ENCODE data around the gene RGS9BP.
"Not testable (repeated sequence)": the region's sequence is repeated elsewhere in the genome, so short reads cannot be mapped to it uniquely, and the experiment has no call there.

RGS9BP gene

GRCh38 chr19:32671883-32672593 is 3.6 kb upstream of the RGS9BP start:
- no peak for DNase-seq (ENCODE audit: low spot score)

GRCh38 chr19:32672841-32673240 is 2.8 kb upstream of the RGS9BP start:
- no peak for DNase-seq (ENCODE audit: low spot score)

GRCh38 chr19:32673573-32673972 is 2.1 kb upstream of the RGS9BP start:
- no peak for DNase-seq (ENCODE audit: low spot score)

- DNase-seq (ENCODE audit: low spot score), result no peak
Observed at GRCh38 chr19:32674153-32674930, 1.3 kb upstream of the RGS9BP start.

GRCh38 chr19:32674931-32675719 is 523 bp upstream of the RGS9BP start, which contains the start of gene ANKRD27:
Gene ANKRD27, minus strand, starts transcription at chr19:32675180. Its CDS starts 16,165 bp downstream, at chr19:32659015.
- peak; percentile 96 for DNase-seq (ENCODE audit: low spot score)

GRCh38 chr19:32676186-32676894 is 692 bp downstream of the RGS9BP start:
- DNase-seq (ENCODE audit: low spot score), result no peak

- no peak for DNase-seq (ENCODE audit: low spot score)
Observed at GRCh38 chr19:32676895-32677359, 1.3 kb downstream of the RGS9BP start.

GRCh38 chr19:32677657-32678056 is 2.0 kb downstream of the RGS9BP start:
- no peak for DNase-seq (ENCODE audit: low spot score)

GRCh38 chr19:32680986-32681385 is 5.3 kb downstream of the RGS9BP start:
- no peak for DNase-seq (ENCODE audit: low spot score)

GRCh38 chr19:32682317-32682716 is 6.7 kb downstream of the RGS9BP start:
- no peak for DNase-seq (ENCODE audit: low spot score)

- no peak for DNase-seq (ENCODE audit: low spot score)
Observed at GRCh38 chr19:32686847-32687475, 11.3 kb downstream of the RGS9BP start.

- no peak for DNase-seq (ENCODE audit: low spot score)
Observed at GRCh38 chr19:32687681-32688080, 12.0 kb downstream of the RGS9BP start.

- no peak for DNase-seq (ENCODE audit: low spot score)
Observed at GRCh38 chr19:32688311-32688710, 12.7 kb downstream of the RGS9BP start.

GRCh38 chr19:32691291-32691951 is 15.8 kb downstream of the RGS9BP start, which contains the start of gene NUDT19:
Gene NUDT19, plus strand, starts transcription at chr19:32691821. Its CDS starts 140 bp downstream, at chr19:32691961.
- peak; percentile 85 for DNase-seq (ENCODE audit: low spot score)

GRCh38 chr19:32691952-32692726 is 16.5 kb downstream of the RGS9BP start:
- peak; percentile 47 for DNase-seq (ENCODE audit: low spot score)

GRCh38 chr19:32692727-32693061 is 17.0 kb downstream of the RGS9BP start:
- no peak for DNase-seq (ENCODE audit: low spot score)

- not testable (repeated sequence) for DNase-seq (ENCODE audit: low spot score)
Observed at GRCh38 chr19:32693151-32694108, 17.8 kb downstream of the RGS9BP start.

GRCh38 chr19:32694316-32694715 is 18.7 kb downstream of the RGS9BP start:
- DNase-seq (ENCODE audit: low spot score), result not testable (repeated sequence)

GRCh38 chr19:32694851-32695250 is 19.2 kb downstream of the RGS9BP start:
- DNase-seq (ENCODE audit: low spot score), result not testable (repeated sequence)
